GM23338 (cell line): Measurements from ENCODE around the gene RELN. TPM values are rescaled to one million over a fixed set of nuclear protein-coding genes. Genes with fewer than 3 reads are reported as not detected.
"Not testable (repeated sequence)": the region's sequence is repeated elsewhere in the genome, so short reads cannot be mapped to it uniquely, and the experiment has no call there.

Source experiments
- ATAC-seq: fragments of 200-7000 bp; cut with Tn5 transposase; 3 replicates; pipeline ENCODE4 v1.9.1; 2020
- DNase-seq: peaks from one replicate; pipeline ENCODE4 v3.0.0-alpha.2; 2015; ENCODE audit warnings: low spot score
- H2AFZ ChIP-seq: fragments of 200-600 bp; sonication (generic); 2 replicates; pipeline ENCODE4 v1.8.0; 2016; ENCODE audit warnings: antibody characterized with exemption, mild to moderate bottlenecking, moderate library complexity
- H3F3A ChIP-seq: fragments of 200-600 bp; sonication (generic); replicated peaks from 2 replicates; pipeline ENCODE4 v1.8.0; 2017; ENCODE audit warnings: antibody characterized with exemption, mixed run types, low read depth
- H3K27ac ChIP-seq: fragments of 200-600 bp; sonication (generic); 2 replicates; pipeline ENCODE4 v1.6.1; 2016; ENCODE audit warnings: low read depth
- H3K27me3 ChIP-seq: fragments of 200-600 bp; sonication (generic); 2 replicates; pipeline ENCODE4 v1.8.0; 2016; ENCODE audit warnings: mild to moderate bottlenecking, mixed run types, moderate library complexity; ENCODE audit not compliant: insufficient read depth
- H3K36me3 ChIP-seq: fragments of 200-600 bp; sonication (generic); 2 replicates; pipeline ENCODE4 v1.8.0; 2016; ENCODE audit warnings: mild to moderate bottlenecking; ENCODE audit not compliant: insufficient read depth
- H3K4me1 ChIP-seq: fragments of 200-600 bp; sonication (generic); 2 replicates; pipeline ENCODE4 v1.8.0; 2016; ENCODE audit warnings: mild to moderate bottlenecking, moderate library complexity; ENCODE audit not compliant: insufficient read depth
- H3K4me2 ChIP-seq: fragments of 200-600 bp; sonication (generic); 2 replicates; pipeline ENCODE4 v1.7.1; 2017; ENCODE audit warnings: mixed run types
- H3K4me3 ChIP-seq: fragments of 200-600 bp; sonication (generic); 2 replicates; pipeline ENCODE4 v1.6.1; 2016; ENCODE audit warnings: mixed run types
- H3K79me2 ChIP-seq: fragments of 200-600 bp; sonication (generic); replicated peaks from 2 replicates; pipeline ENCODE4 v1.8.0; 2017; ENCODE audit warnings: mild to moderate bottlenecking; ENCODE audit not compliant: insufficient read depth
- H3K9me2 ChIP-seq: fragments of 200-600 bp; sonication (generic); 2 replicates; pipeline ENCODE4 v1.8.0; 2017; ENCODE audit not compliant: insufficient read depth
- H4K20me1 ChIP-seq: fragments of 200-600 bp; sonication (generic); replicated peaks from 2 replicates; pipeline ENCODE4 v1.8.0; 2017; ENCODE audit warnings: mild to moderate bottlenecking; ENCODE audit not compliant: insufficient read depth
- H3K27ac Mint-ChIP-seq: 2 replicates; pipeline ENCODE4 v1.8.0; 2020; ENCODE audit warnings: inconsistent platforms, mild to moderate bottlenecking, moderate library complexity, mixed read lengths
- H3K27me3 Mint-ChIP-seq: 3 replicates; pipeline ENCODE4 v1.8.0; 2022; ENCODE audit warnings: low read depth, mild to moderate bottlenecking, moderate library complexity, mixed read lengths, inconsistent platforms; ENCODE audit not compliant: insufficient read depth, poor library complexity
- H3K36me3 Mint-ChIP-seq: 3 replicates; pipeline ENCODE4 v1.8.0; 2021; ENCODE audit warnings: low read depth, mild to moderate bottlenecking, inconsistent platforms, moderate library complexity, mixed read lengths
- H3K4me1 Mint-ChIP-seq: 3 replicates; pipeline ENCODE4 v1.8.0; 2020; ENCODE audit warnings: mild to moderate bottlenecking, inconsistent platforms, mixed read lengths
- H3K4me3 Mint-ChIP-seq: 3 replicates; pipeline ENCODE4 v1.8.0; 2021; ENCODE audit warnings: moderate library complexity, mild to moderate bottlenecking, inconsistent platforms, mixed read lengths
- H3K9me3 Mint-ChIP-seq: 3 replicates; pipeline ENCODE4 v1.8.0; 2020; ENCODE audit warnings: moderate library complexity, mild to moderate bottlenecking, inconsistent platforms, mixed read lengths
- EZH2phosphoT487 ChIP-seq: fragments of 200-600 bp; sonication (generic); IDR thresholded peaks from one replicate; pipeline ENCODE4 v1.8.1; 2018; ENCODE audit warnings: antibody characterized with exemption; ENCODE audit not compliant: unreplicated experiment
- ZNF114 ChIP-seq: fragments of 250-450 bp; sonication (Bioruptor Pico); IDR thresholded peaks from 2 replicates; pipeline ENCODE4 v1.5.0; 2020; ENCODE audit warnings: mild to moderate bottlenecking, moderate library complexity
- polyA plus RNA-seq: library from polyadenylated mRNA; unstranded; fragments of >200 nt; fragmentation: Nextera tagmentation; extraction: Ambion mirVana; gene quantifications from 2 replicates; pipeline ENCODE4 v1.2.1, GENCODE V29; 2016
- total RNA-seq: library from RNA; depleted of rRNA; stranded (reverse); fragments of >200 nt; shearing (Covaris generic); gene quantifications from 2 replicates; pipeline ENCODE4 v1.2.3, GENCODE V29; 2014
- TF ChIP-seq, protein P1 (sequence below): IDR thresholded peaks from 2 replicates; pipeline ENCODE4 v1.6.1; 2016; ENCODE audit warnings: antibody characterized with exemption
- TF ChIP-seq, protein P2 (sequence below): IDR thresholded peaks from one replicate; pipeline ENCODE4 v1.6.1; 2018; ENCODE audit warnings: antibody characterized with exemption; ENCODE audit not compliant: unreplicated experiment
- TF ChIP-seq, protein P3 (sequence below): fragments of 250-450 bp; sonication (Bioruptor Pico); IDR thresholded peaks from 2 replicates; pipeline ENCODE4 v1.5.0; 2020; ENCODE audit warnings: mild to moderate bottlenecking, moderate library complexity

RELN gene
- total and polyA plus RNA-seq, 2 experiments from 2014 or later, result 0.10 to 0.76 TPM

DNA sequence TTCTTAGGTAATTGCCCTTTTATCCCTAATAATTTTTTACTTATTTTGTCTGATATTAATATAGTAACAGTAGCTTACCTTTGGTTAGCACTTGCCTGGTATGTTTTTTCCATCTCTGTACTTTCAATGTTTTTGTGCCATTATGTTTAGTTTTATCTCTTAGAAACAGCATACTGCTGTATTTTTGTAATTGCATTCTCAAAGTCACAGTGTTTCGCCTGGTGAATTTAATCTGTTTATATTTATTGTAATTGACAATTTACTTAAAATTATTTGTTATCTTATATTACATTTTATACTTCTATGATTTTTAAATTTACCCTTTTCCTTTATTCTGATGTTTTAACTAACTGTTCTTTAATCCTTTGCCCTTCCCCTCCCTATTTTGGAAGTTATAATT is 166.4 kb downstream of the RELN start (continued):
- TF ChIP-seq, protein P1, sequence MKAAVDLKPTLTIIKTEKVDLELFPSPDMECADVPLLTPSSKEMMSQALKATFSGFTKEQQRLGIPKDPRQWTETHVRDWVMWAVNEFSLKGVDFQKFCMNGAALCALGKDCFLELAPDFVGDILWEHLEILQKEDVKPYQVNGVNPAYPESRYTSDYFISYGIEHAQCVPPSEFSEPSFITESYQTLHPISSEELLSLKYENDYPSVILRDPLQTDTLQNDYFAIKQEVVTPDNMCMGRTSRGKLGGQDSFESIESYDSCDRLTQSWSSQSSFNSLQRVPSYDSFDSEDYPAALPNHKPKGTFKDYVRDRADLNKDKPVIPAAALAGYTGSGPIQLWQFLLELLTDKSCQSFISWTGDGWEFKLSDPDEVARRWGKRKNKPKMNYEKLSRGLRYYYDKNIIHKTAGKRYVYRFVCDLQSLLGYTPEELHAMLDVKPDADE, result no peak
- TF ChIP-seq, protein P2, sequence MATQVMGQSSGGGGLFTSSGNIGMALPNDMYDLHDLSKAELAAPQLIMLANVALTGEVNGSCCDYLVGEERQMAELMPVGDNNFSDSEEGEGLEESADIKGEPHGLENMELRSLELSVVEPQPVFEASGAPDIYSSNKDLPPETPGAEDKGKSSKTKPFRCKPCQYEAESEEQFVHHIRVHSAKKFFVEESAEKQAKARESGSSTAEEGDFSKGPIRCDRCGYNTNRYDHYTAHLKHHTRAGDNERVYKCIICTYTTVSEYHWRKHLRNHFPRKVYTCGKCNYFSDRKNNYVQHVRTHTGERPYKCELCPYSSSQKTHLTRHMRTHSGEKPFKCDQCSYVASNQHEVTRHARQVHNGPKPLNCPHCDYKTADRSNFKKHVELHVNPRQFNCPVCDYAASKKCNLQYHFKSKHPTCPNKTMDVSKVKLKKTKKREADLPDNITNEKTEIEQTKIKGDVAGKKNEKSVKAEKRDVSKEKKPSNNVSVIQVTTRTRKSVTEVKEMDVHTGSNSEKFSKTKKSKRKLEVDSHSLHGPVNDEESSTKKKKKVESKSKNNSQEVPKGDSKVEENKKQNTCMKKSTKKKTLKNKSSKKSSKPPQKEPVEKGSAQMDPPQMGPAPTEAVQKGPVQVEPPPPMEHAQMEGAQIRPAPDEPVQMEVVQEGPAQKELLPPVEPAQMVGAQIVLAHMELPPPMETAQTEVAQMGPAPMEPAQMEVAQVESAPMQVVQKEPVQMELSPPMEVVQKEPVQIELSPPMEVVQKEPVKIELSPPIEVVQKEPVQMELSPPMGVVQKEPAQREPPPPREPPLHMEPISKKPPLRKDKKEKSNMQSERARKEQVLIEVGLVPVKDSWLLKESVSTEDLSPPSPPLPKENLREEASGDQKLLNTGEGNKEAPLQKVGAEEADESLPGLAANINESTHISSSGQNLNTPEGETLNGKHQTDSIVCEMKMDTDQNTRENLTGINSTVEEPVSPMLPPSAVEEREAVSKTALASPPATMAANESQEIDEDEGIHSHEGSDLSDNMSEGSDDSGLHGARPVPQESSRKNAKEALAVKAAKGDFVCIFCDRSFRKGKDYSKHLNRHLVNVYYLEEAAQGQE, result no peak

DNA sequence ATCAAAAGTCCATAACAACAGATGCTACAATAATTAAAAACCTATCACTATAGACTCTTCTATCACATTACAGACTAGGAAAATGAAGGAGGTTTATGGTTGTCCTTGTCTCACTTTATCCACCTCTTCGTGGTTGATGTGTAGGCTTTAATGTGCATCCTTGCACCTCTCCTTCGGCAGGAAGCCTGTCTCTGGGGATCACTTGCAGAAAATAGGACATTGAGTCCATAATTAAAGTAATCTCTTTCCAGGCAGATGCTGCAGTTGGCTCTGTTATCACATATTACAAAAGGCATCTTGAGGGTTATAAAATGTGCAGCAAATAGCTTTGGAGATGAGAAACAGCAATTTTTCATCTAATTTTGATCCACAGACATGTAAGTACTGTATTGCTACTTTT is 168.4 kb downstream of the RELN start:
- no peaks in the 10 kb centered on the region for H3K4me1 ChIP-seq
- no peaks in the 10 kb centered on the region for H3K27me3 ChIP-seq
- no peak for ATAC-seq
- H3F3A ChIP-seq, result no peaks in the 10 kb centered on the region
- no peaks in the 10 kb centered on the region for H3K4me1 Mint-ChIP-seq
- no peaks in the 10 kb centered on the region for H3K36me3 Mint-ChIP-seq
- TF ChIP-seq EZH2phosphoT487 (no peak), ZNF114 (CRISPR knock-in tag) (no peak)
- TF ChIP-seq, protein P3, sequence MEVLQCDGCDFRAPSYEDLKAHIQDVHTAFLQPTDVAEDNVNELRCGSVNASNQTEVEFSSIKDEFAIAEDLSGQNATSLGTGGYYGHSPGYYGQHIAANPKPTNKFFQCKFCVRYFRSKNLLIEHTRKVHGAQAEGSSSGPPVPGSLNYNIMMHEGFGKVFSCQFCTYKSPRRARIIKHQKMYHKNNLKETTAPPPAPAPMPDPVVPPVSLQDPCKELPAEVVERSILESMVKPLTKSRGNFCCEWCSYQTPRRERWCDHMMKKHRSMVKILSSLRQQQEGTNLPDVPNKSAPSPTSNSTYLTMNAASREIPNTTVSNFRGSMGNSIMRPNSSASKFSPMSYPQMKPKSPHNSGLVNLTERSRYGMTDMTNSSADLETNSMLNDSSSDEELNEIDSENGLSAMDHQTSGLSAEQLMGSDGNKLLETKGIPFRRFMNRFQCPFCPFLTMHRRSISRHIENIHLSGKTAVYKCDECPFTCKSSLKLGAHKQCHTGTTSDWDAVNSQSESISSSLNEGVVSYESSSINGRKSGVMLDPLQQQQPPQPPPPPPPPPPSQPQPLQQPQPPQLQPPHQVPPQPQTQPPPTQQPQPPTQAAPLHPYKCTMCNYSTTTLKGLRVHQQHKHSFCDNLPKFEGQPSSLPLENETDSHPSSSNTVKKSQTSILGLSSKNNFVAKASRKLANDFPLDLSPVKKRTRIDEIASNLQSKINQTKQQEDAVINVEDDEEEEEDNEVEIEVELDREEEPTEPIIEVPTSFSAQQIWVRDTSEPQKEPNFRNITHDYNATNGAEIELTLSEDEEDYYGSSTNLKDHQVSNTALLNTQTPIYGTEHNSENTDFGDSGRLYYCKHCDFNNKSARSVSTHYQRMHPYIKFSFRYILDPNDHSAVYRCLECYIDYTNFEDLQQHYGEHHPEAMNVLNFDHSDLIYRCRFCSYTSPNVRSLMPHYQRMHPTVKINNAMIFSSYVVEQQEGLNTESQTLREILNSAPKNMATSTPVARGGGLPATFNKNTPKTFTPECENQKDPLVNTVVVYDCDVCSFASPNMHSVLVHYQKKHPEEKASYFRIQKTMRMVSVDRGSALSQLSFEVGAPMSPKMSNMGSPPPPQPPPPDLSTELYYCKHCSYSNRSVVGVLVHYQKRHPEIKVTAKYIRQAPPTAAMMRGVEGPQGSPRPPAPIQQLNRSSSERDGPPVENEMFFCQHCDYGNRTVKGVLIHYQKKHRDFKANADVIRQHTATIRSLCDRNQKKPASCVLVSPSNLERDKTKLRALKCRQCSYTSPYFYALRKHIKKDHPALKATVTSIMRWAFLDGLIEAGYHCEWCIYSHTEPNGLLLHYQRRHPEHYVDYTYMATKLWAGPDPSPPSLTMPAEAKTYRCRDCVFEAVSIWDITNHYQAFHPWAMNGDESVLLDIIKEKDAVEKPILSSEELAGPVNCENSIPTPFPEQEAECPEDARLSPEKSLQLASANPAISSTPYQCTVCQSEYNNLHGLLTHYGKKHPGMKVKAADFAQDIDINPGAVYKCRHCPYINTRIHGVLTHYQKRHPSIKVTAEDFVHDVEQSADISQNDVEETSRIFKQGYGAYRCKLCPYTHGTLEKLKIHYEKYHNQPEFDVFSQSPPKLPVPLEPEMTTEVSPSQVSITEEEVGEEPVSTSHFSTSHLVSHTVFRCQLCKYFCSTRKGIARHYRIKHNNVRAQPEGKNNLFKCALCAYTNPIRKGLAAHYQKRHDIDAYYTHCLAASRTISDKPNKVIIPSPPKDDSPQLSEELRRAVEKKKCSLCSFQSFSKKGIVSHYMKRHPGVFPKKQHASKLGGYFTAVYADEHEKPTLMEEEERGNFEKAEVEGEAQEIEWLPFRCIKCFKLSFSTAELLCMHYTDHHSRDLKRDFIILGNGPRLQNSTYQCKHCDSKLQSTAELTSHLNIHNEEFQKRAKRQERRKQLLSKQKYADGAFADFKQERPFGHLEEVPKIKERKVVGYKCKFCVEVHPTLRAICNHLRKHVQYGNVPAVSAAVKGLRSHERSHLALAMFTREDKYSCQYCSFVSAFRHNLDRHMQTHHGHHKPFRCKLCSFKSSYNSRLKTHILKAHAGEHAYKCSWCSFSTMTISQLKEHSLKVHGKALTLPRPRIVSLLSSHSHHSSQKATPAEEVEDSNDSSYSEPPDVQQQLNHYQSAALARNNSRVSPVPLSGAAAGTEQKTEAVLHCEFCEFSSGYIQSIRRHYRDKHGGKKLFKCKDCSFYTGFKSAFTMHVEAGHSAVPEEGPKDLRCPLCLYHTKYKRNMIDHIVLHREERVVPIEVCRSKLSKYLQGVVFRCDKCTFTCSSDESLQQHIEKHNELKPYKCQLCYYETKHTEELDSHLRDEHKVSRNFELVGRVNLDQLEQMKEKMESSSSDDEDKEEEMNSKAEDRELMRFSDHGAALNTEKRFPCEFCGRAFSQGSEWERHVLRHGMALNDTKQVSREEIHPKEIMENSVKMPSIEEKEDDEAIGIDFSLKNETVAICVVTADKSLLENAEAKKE (CRISPR knock-in tag), result no peak
- TF ChIP-seq, protein P2, result no peak
- H3K4me2 ChIP-seq, result no peak overlapping the region
- no peak overlapping the region for H2AFZ ChIP-seq
- H3K27ac Mint-ChIP-seq, result no peak overlapping the region
- no peak overlapping the region for H3K4me3 ChIP-seq
- H4K20me1 ChIP-seq, result no peaks in the 10 kb centered on the region
- peaks cover 3% of the 10 kb centered on the region for H3K27me3 Mint-ChIP-seq
- H3K9me3 Mint-ChIP-seq, result peaks cover 5% of the 10 kb centered on the region; the same call in 1 of the 3 replicates
- no peak overlapping the region for H3K27ac ChIP-seq
- no peaks in the 10 kb centered on the region for H3K79me2 ChIP-seq
- H3K36me3 ChIP-seq, result no peaks in the 10 kb centered on the region
- H3K4me3 Mint-ChIP-seq, result no peak overlapping the region
- no peaks in the 10 kb centered on the region for H3K9me2 ChIP-seq
- no peak for DNase-seq

DNA sequence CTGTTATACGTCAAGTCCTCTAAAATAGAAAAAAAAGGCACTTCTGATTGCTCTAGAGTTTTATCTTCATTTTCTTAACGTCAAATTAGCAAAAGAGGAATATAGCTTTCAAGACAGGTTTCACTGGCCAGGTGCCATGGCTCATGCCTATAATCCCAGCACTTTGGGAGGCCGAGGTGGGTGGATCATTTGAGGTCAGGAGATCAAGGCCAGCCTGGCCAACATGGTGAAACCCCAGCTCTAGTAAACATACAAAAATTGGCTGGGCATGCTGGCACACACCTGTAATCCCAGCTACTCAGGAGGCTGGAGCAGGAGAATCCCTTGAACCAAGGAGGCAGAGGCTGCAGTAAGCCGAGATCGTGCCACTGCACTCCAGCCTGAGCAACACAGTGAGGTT is 173.5 kb downstream of the RELN start:
- not testable (repeated sequence) for H3K79me2 ChIP-seq, H3K9me3 Mint-ChIP-seq, H3K36me3 Mint-ChIP-seq, H3K27ac ChIP-seq, H3K4me1 ChIP-seq, H3K27me3 ChIP-seq, H3K4me3 Mint-ChIP-seq, DNase-seq, H3K27me3 Mint-ChIP-seq, ATAC-seq, H3K4me3 ChIP-seq, H3K36me3 ChIP-seq, H3K9me2 ChIP-seq, H4K20me1 ChIP-seq, H3K27ac Mint-ChIP-seq, H3F3A ChIP-seq, H2AFZ ChIP-seq, H3K4me2 ChIP-seq
- H3K4me1 Mint-ChIP-seq, result peaks cover 15% of the 10 kb centered on the region
